Measurements from ENCODE around the gene AP2M1.
A peak's percentile ranks its signal among the peaks of the same experiment; 100 is the strongest.

The AP2M1 gene

GRCh38 chr3:184183679-184184078 is 9.0 kb downstream of the AP2M1 start:
- no peak for DNase-seq

GRCh38 chr3:184184546-184185230 is 10.0 kb downstream of the AP2M1 start:
- DNase-seq: no peak

- DNase-seq: peak; percentile 100
Measured at GRCh38 chr3:184185461-184186183, 11.0 kb downstream of the AP2M1 start.

GRCh38 chr3:184186184-184186901 is 11.7 kb downstream of the AP2M1 start, which contains the start of gene ABCF3:
Gene ABCF3, plus strand, starts transcription at chr3:184186199. Its CDS starts 9 bp downstream, at chr3:184186208.
- DNase-seq: no peak

- DNase-seq: no peak
Measured at GRCh38 chr3:184186902-184187207, 12.2 kb downstream of the AP2M1 start.

- no peak for DNase-seq
Measured at GRCh38 chr3:184188080-184188479, 13.4 kb downstream of the AP2M1 start.

- DNase-seq: no peak
Measured at GRCh38 chr3:184189421-184189820, 14.8 kb downstream of the AP2M1 start.

GRCh38 chr3:184192889-184193288 is 18.2 kb downstream of the AP2M1 start:
- DNase-seq: no peak

- DNase-seq: no peak
Measured at GRCh38 chr3:184193991-184194539, 19.4 kb downstream of the AP2M1 start.

GRCh38 chr3:184196536-184196935 is 21.9 kb downstream of the AP2M1 start:
- no peak for DNase-seq

GRCh38 chr3:184198509-184198908 is 23.9 kb downstream of the AP2M1 start:
- no peak for DNase-seq

GRCh38 chr3:184200825-184201224 is 26.2 kb downstream of the AP2M1 start:
- no peak for DNase-seq

- no peak for DNase-seq
Measured at GRCh38 chr3:184203526-184203925, 28.9 kb downstream of the AP2M1 start.

- no peak for DNase-seq
Measured at GRCh38 chr3:184209146-184209923, 34.7 kb downstream of the AP2M1 start.

- no peak for DNase-seq
Measured at GRCh38 chr3:184211297-184211696, 36.6 kb downstream of the AP2M1 start.

GRCh38 chr3:184211718-184212117 is 37.1 kb downstream of the AP2M1 start:
- DNase-seq: no peak

- no peak for DNase-seq
Measured at GRCh38 chr3:184218814-184219213, 44.2 kb downstream of the AP2M1 start.

GRCh38 chr3:184222521-184222920 is 47.9 kb downstream of the AP2M1 start:
- no peak for DNase-seq

GRCh38 chr3:184223946-184224345 is 49.3 kb downstream of the AP2M1 start:
- DNase-seq: no peak

GRCh38 chr3:184227481-184227935 is 52.9 kb downstream of the AP2M1 start:
- DNase-seq: peak; percentile 76

- no peak for DNase-seq
Measured at GRCh38 chr3:184228376-184229137, 53.9 kb downstream of the AP2M1 start.
